Smooth muscle cell of the brain vasculature (primary cell): ENCODE data around the gene RASGRF1.
"Not testable (repeated sequence)": the region's sequence is repeated elsewhere in the genome, so short reads cannot be mapped to it uniquely, and the experiment has no call there.

ENCODE experiments used
- DNase-seq: peaks from one replicate; pipeline ENCODE4 v3.0.0-alpha.2; 2012; ENCODE audit warnings: low read depth, low spot score

RASGRF1 gene

DNA sequence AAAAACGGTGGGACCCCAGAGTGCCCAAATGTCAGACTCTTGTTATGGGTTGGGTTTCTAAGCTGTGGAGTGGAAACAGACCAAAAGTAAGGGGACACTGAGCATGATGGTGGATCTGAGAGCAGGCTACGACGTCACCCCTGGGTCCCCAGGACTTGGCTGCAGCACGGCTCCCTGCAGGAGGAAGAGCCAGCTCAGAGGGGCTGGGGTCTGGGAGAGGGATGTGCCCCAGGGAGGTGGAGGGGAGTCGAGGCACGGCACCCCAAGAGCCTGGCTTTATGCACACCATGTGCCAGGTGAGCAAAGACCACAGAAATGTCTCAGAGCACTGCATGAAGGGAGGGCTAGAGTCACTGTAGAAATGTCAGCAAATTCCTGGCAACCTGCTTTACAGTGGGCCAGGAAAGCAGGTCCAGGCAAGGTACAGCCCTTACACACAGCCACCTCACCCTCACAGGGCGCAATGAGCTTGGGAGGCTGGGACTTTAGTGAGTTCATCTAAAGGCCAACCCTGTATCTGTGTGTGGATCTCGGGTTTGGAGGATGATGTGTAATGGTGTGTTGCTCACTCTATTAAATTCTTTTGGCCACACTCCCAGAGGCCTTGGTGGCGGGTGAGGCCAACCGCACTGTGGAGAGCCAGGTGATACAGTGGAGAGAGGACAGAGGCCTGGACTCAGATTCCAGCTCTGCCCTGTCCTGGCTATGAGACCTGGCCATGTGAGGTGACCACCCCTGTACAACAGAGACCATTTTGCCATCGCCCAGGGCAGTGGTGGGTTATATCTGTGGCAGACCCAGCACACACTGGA lies 159.8 kb downstream of the RASGRF1 start:
- no peak for DNase-seq

DNA sequence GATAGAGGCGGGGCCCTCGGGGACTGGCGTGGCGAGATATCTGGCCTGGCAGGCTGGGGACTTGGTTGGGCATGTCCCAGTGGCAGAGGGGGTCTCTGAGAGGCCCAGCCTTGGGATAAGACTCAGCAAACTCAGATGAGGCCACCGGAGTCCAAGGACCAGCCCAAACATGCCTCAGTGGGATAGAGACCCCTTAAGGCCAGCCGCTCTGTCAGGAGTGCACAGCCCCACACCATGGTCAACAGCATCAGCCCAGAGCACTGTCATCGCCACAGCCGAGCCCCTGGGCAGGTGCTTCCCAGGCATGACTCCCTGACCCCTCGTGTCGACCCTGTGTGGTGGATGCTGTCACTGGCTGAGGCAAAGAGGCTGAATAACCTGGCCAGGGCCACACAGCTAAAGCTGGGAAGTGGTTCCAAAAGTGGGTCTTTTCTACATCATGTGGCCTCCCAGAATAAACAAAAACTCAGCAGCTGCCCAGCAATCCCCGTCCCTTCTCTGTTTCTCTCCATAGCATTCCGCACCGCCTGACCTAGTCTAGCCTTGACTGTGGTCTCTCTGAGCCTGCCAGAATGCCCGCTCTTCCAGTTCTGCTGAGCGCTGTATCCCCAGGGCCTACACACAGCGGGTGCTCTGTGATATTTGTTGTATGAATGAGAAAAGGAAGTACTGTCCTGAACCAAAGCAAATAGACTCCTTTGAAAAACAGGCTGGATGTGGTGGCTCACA lies 160.9 kb downstream of the RASGRF1 start:
- DNase-seq = no peak

DNA sequence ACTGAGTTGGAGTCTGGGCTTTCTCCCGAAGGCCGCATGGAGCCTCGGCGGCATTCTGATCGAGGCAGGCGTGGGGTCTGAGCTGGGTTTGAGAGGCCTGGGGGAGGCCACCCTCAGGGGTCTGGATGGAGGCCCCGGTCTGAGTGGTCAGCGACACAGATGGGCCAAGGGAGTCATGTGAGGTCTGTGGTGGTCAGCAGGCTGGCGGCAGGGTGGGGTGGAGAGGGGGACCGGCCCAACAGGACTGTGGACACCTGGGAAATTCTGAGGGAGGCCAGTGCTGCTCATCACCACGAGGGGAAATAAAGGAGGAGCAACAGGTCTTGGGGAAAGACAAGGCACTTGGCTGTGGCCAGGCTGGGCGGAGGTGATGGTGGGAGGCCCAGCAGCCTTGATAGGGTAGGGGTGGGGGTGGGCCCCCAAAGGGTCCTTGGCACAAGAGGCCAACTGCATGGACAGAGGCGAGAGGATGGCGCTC lies 161.9 kb downstream of the RASGRF1 start:
- no peak for DNase-seq

DNA sequence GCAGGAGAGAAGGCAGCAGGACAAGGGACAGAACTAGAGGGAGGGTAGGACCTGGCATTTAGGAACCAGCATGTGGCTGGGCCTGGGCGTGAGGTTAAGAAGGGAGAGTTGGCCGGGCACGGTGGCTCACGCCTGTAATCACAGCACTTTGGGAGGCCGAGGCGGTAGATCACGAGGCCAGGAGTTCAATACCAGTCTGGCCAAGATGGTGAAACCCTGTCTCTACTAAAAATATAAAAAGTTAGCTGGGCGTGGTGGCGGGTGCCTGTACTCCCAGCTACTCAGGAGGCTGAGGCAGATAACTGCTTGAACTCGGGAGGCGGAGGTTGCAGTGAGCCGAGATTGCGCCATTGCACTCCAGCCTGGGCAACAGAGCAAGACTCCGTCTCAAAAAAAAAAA lies 162.4 kb downstream of the RASGRF1 start:
- not testable (repeated sequence) for DNase-seq

DNA sequence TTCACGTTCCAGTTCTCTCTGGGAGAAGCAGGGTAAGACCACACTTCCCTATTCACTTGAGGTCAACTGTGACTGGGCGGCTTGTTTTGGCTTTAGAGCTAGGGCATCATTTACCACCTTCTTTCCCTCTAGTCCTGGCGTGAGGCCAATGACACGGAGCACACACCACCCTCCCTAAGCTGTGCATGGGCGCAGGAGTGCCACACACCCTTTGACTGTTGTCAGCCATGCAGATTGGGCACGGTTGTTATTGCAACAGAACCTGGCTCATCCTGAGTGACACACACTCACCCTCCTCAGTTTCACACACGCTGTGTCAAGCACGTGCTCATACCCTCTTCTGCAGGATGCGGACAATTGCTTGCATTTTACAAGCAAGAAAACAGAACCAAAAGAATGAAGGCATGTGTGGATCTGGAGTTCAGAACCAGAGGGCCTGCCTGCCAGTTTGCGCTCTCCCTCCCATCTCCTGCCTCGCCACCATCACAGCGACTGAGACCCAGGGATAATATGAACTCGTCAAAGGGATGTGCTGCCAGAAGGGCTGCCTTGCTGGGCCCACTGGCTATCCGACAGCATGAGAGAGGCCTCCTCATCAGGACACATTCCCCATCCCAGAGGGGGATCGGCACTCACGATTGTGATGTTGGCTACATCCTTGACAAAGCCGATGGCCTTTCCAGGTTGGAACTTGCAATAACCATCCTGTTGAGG lies 163.3 kb downstream of the RASGRF1 start:
- DNase-seq = no peak

DNA sequence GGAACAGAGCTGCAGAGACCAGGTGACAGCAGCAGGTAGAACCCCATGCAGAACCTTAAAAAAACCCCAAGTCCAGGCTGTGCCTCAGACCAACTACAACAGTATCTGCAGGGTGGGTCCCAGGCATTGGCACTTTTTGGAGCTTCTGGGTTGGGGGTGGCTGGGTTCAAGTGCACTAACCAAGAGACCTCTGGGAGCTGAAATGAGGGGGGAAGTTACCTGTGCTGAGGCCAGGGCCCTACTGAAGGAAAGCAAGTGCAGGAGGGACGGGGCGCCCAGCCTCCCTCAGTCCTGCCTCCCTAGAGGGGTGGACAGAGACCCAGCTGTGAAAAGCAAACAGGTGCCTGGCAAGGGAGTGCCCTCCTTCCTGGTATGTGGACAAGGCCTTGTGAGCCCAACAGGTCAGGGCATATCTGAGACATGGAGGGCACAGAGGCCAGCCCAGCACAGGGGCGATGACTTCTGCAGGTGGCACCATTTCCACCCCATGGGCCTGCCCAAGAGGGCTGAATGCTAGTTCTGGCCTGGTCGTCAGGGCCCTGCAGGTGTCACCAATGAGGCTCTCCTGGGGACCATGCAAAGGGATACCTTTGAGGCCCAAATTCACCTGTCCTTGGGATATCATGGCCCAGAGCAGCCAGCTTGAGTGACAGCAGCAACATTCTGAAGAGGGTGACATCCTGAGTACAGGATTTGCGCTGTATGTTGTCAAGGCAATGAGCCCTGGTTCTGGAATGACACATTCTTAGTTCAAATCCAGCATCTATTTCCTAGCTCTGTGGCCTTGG lies 164.4 kb downstream of the RASGRF1 start:
- no peak for DNase-seq

DNA sequence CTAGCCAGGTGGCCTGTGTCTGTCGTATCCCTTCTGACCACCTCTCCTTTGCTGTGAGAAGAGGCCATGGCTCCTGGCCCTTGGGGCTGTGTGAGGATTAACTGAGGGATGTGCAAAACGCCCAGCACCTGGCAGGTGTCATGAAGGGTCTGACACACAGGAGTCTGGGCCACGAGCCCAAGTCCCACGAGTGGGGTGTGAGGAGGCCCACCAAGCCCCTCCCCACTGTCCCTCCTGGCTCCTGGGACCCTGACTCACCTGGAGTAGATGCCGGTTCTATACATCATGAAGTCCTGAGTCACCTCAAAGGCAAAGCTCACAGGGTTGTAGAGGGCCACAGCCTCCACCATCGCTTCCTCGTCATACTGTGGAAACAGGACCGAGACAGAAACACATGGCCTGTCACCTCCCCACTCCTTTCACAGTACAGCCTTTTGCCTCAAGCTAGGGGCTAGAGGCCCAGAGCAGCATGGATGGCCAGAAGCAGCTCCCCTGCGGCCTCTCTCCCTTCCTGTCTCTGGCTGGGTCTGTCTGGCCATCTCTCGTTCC lies 165.4 kb downstream of the RASGRF1 start:
- DNase-seq = no peak

DNA sequence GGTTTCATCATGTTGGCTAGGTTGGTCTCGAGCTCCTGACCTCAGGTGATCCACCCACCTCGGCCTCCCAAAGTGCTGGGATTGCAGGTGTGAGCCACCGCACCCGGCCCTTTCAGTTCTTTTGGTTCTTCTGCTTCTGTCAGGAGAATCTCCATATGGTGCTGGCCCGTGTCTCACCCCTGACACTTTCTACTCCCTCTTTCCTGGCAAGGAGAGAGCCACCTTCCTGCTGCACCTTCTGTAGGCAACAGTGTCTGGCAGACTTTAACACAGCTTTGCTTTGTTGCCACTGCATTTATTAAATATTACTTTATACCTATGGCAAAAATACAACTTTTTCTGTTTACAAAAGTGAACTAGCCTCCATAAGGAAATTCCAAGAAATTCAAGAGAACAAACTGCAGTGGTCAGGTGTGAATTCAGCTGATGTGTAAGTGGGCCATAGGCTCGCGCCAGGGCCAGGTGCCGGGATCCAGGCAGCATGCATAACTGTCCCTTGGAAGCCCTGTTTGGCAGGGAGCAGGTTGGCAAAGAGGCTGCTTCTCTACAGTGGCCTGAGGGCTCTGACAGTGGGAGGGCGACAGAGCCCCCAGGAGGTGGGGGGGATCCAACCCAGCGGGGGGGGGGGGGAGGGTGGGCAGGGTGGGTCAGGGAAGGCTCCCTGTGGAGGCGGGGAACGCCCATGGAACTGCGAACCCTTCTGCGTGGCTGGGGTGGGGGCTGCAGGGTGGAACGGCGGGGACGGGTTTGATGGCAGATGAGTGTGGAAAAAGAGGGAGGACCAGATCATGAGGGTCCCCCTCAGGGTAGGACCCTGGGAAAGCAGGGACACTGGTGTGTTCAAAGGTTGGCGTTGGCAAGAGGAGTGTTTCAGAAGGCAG lies 166.9 kb downstream of the RASGRF1 start:
- DNase-seq = no peak

DNA sequence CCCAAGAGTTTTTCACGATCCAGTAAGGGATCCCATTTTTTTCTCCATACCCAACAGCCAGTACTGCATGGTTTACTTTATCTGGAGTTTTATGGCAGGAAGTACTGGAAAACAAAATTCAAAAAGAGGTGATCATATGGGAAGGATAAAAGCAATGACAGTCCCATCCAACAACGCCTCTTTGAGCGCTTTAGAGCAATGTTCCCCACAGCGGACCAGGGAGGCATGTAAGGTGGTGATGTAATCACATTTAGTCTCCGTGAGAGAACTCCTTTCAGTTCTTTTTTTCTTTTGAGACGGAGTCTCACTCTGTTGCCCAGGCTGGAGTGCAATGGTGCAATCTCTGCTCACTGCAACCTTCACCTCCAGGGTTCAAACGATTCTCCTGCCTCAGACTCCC lies 167.6 kb downstream of the RASGRF1 start:
- no peak for DNase-seq

DNA sequence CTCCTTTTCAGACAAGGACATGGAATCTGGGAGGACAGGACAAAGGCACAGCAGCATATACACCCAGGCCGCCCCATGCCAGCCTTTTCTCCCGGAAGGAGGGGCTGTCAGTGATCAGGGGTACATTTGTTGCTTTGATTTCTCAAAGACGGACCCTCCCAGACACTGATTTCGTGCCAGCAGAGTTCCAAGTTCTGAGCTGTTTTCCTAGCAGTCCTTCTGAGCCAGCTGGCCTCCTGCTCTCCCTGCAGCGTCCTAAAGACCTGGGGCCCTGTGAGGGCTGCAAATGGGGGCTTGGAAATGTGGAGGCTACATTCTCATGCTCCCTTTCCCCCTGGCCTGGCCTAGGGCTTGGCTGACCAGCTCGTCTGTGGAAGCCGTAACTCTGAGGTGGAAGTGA lies 168.1 kb downstream of the RASGRF1 start:
- no peak for DNase-seq

DNA sequence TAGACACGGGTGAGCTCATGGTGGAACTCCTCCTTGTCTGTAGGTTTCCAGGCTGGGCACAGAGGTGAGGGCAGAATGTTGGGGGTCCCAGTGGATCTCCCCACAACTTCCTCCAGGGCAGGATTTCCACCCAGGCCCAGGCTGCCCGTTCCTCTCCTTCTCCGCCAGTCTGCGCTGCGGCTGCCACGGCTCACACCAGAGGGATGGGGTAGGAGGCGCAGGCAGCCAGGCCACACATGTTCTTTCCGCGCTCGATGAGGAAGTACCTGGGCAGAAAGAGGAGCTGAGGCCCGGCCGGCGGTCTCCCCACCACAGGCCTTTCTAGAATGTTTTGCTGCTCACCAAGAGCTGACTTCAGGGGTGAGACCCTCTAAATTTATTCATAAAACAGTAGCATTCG lies 168.6 kb downstream of the RASGRF1 start:
- no peak for DNase-seq

DNA sequence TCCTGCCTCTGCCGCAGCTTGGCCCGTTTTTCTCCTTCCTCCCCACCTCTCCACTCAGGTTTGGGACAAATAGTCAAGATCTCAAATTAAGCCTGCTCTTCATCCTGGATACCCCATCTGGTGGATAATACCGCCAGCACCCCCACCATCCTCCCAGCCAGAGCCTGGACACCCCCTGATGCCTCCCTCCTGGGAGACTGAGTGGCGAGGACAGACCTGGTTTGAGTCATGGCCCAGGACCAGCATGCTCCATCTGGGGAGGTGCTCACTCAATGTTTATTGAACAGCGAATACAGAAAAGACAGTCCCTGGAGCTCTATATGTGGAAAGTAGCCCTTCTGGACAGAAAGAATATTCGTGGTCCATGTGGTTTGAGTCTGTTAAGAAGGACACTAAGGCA lies 169.1 kb downstream of the RASGRF1 start:
- no peak for DNase-seq

DNA sequence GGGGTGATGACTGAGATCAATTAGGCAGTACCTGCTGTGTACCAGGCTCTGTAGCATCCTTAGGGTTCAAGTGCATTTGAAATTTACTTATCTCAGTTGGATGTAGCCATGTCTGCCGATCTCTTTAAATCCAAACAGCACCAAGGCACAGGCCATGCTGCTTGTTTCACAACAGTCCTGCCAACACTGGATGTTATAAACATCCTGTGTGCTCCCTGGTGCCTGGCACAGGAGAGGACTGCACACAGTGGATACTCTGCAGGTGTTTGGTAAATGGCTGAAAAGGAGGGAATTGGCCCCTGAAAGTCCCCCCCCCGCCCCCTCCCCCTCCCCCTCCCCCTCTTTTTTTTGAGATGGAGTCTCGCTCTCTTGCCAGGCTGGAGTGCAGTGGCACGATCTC lies 172.7 kb downstream of the RASGRF1 start:
- DNase-seq = no peak

DNA sequence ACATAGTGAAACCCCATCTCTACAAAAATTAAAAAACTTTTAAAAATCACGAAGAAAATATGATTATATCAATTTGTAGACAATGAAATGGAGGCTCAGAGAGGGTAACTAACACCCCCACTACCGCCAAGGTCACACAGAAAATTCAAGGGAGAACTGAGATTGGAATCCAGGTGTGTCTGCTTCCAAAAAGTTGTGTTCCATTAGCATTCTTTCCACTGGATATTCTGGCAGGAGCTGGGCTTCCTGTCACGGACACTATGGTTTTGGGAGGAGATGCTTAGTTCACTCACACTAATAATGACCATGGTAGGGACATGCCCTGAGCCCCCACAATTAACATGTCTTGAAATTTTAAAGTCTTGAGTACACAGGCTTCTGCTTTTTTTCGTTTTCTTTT lies 174.5 kb downstream of the RASGRF1 start:
- DNase-seq = no peak

DNA sequence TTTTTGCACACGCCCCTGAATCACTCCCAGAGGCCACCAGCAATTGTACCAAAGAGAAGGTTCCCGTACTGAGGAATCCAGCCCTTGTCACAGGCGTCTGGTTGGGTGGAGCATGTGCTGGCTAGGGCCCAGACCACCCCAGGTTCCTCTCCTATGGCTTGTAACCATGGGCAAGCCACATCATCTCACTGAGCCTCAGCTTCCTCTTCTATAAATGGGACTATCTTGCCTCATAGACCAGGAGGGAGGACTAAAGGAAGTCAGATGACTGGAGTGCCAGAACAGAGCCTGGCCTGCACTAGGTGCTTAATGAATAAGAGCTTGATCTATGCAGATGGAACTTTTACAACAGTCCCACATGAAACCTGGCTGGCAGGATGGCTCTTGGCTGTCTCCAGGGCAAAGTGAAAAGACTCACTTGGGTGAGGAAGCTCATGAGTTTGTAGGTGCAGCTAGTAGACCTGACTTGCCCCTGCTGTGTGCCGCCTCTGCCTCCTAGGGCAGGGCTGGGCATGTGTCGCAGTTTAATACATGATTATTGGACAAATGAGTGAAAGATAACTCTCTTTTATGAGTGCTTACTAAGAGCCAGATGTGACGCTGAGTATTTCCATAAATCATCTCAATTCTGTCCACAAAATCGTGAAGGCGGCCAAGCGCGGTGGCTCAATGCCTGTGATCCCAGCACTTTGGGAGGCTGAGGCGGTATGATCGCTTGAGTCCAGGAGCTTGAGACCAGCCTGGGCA lies 175.1 kb downstream of the RASGRF1 start:
- no peak for DNase-seq

DNA sequence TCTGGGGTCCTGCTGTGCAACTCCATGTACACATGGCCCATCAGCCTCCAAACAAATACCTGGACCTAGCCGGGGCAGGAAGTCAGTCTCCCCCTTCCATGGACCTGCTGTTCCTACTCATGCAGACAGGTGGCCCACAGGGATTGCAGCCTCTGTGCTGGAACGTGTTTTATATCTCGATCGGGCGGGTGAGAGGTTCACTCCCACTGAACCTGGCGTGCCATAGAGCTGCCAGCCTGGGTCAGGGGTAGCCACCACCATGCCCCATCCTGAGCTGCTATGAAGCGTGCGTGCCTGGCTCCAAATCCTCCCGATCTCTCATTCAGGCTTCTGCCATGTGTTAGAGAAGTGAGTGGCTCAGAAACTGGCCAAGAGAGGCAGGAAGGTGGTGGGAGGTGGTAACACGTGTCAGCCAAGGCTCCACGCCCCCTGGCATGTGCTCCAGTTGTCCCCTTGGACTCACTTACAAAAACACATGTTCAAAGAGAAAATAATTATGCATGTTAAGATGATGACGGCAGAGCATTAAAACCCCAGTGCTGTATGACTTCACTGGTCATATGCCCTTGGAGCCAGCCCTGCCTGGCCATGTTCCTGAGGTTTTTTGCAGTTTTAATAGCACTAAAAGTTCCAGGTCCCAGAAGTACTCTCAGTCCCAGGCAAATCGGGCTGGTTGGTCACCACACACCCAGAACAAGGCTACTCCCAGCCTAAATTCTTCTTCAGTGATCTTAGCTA lies 176.4 kb downstream of the RASGRF1 start:
- DNase-seq = no peak

DNA sequence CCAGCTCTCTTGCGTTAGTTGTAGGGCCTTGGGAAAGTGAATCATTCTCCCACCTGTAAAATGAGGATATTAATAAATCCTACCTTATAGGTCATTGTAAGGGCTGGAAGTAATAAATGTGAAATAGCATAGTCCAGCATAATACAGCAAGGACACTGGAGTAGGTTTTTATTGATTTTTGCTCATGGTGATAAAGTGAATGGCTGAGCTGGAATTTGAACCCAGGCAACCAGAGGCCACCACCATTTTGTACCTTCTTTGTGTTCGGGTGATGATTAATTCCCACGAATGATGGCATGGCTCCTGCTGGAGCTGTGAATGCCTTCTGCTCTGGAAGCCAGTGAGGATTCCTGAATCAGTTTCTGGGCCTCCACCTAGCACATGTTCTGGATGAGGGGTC lies 177.6 kb downstream of the RASGRF1 start:
- DNase-seq = no peak

DNA sequence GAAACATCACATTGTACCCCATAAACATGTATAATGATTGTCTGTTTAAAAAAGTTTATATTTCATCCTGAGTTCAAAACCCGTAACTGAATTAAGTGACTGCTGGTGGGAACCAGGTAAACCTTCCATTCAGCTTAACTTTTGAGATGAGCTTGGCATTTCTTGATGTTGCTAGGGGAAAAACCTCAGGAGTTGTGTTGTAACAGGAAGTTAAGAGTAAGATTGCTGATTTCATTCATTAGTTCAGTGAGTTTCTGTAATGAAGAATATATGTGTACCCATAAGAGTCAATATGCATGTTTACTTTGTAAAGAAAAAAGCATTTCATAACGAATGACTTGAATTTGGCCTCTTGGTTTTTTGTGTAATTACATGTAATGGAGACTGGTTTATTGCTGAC lies 178.3 kb downstream of the RASGRF1 start:
- no peak for DNase-seq

DNA sequence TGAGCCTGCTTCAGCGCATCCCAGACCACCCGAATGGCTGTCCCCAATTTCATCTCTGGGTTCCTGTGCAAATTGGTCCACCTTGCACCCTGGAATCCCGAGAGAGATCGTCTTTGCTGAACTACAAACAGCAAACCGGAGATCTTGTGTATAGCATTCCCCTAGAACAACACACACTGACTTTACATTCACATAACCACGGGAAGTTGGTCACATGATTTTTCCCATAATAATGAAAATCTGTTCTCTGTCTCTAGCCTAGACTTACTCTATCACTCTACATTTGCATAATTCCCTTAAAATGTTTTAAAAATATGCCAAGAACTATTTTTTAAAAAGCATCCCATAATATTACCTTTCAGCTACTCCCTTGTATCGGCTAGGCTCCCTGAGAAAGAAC lies 180.3 kb downstream of the RASGRF1 start:
- no peak for DNase-seq
